Brain microvascular endothelial cell (primary cell): ENCODE results near the gene CCDC183.

Experiments used
- DNase-seq: peaks from one replicate; pipeline ENCODE4 v3.0.0-alpha.2; 2020
- H3K27ac ChIP-seq: fragments of 250-450 bp; sonication (Bioruptor Pico); 2 replicates; pipeline ENCODE4 v1.5.1; 2020; ENCODE audit warnings: mild to moderate bottlenecking, moderate library complexity
- H3K27me3 ChIP-seq: fragments of 250-450 bp; sonication (Bioruptor Pico); replicated peaks from 2 replicates; pipeline ENCODE4 v1.5.1; 2020; ENCODE audit warnings: mild to moderate bottlenecking
- H3K36me3 ChIP-seq: fragments of 250-450 bp; sonication (Bioruptor Pico); replicated peaks from 2 replicates; pipeline ENCODE4 v1.5.1; 2020; ENCODE audit warnings: mild to moderate bottlenecking
- H3K4me3 ChIP-seq: 2 replicates; pipeline ENCODE4 v1.5.1; 2011; ENCODE audit warnings: low read depth, mild to moderate bottlenecking, control low read depth, low read length, moderate library complexity
- in situ Hi-C: cut with HindIII; loops from 2 replicates; pipeline ENCODE4 v1.10.0; 2017; ENCODE audit warnings: low sequenced_read_pairs, low pct_ligation_motif_present
- TF ChIP-seq, protein P1 (sequence below): IDR thresholded peaks from 2 replicates; pipeline ENCODE4 v1.5.1; 2011; ENCODE audit warnings: low read depth, mild to moderate bottlenecking, moderate library complexity, low read length, control low read depth, inconsistent platforms; ENCODE audit errors: missing control alignments

CCDC183 gene

DNA sequence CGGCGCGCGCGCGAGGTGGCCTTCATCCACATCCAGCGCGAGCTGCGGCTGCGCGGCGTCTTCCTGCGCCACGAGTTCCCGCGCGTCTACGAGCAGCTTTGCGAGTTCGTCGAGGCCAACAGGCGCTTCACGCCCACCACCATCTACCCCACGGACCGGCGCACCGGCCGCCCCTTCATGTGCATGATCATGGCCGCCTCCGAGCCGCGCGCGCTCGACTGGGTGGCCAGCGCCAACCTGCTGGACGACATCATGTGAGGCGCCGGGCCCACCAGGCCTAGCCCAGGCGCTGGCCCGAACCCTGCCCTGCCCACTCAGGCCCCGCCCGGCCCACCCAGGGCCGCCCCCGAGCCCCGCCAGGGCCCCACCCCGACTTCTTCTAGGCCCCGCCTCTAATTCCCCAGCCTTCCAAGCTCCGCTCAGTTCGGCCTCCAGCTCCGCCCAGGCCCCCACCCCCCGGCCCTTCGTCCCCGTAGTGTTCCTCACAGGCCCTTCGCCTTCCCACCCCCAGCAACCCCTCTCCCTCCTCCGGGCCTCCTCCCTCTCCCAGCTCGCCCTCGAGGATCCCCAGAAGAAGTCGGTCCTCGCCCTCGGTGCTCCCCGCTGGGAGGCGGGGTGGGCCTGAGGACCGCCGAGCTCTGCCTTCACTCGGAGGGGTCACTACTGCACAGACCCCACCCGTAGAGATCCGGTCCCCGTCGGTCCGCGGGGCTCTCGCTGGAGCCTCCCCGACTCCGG is 51.1 kb downstream of the CCDC183 start:
- H3K4me3 ChIP-seq = peak overlapping the region; percentile 79
- TF ChIP-seq, protein P1, sequence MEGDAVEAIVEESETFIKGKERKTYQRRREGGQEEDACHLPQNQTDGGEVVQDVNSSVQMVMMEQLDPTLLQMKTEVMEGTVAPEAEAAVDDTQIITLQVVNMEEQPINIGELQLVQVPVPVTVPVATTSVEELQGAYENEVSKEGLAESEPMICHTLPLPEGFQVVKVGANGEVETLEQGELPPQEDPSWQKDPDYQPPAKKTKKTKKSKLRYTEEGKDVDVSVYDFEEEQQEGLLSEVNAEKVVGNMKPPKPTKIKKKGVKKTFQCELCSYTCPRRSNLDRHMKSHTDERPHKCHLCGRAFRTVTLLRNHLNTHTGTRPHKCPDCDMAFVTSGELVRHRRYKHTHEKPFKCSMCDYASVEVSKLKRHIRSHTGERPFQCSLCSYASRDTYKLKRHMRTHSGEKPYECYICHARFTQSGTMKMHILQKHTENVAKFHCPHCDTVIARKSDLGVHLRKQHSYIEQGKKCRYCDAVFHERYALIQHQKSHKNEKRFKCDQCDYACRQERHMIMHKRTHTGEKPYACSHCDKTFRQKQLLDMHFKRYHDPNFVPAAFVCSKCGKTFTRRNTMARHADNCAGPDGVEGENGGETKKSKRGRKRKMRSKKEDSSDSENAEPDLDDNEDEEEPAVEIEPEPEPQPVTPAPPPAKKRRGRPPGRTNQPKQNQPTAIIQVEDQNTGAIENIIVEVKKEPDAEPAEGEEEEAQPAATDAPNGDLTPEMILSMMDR = no peak
- peaks cover 17% of the 10 kb centered on the region for H3K36me3 ChIP-seq
- peak; percentile 19 for DNase-seq
- no peak overlapping the region for H3K27ac ChIP-seq
- in situ Hi-C loops = no loop called here
- peaks cover 15% of the 10 kb centered on the region for H3K27me3 ChIP-seq

DNA sequence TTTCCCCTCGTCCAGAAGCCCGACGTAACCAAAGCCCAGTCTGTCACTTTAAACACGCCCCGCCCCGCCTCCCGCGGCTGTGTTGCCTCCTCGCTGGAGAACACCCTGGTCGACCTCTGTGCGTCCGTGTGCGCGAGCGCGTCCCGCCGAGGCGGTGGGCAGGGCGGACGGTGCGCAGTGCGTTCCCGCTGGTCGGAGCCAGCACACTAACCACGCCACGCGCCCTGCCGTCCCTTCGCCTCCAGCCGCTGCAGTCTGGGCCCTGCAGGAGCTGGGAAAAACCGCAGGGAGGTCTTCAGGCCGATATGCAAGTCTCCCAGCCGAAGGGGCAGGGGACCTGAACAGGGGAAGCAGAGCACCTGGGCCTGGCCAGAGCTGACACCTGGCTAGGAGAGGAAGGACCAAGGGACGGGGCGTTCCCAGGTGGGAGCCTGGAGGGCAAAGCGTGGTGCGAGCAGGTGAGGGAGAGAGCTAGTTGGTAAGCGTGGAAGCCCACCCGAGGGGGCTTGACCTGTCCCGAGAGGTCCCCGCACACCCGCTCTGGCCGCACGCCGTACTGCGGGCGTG is 51.8 kb downstream of the CCDC183 start:
- H3K27ac ChIP-seq = no peak overlapping the region
- peak overlapping the region; percentile 79 for H3K4me3 ChIP-seq
- TF ChIP-seq, protein P1 = no peak
- DNase-seq = peak; percentile 63
- H3K27me3 ChIP-seq = peaks cover 15% of the 10 kb centered on the region
- peaks cover 17% of the 10 kb centered on the region for H3K36me3 ChIP-seq
- in situ Hi-C loops = no loop called here

DNA sequence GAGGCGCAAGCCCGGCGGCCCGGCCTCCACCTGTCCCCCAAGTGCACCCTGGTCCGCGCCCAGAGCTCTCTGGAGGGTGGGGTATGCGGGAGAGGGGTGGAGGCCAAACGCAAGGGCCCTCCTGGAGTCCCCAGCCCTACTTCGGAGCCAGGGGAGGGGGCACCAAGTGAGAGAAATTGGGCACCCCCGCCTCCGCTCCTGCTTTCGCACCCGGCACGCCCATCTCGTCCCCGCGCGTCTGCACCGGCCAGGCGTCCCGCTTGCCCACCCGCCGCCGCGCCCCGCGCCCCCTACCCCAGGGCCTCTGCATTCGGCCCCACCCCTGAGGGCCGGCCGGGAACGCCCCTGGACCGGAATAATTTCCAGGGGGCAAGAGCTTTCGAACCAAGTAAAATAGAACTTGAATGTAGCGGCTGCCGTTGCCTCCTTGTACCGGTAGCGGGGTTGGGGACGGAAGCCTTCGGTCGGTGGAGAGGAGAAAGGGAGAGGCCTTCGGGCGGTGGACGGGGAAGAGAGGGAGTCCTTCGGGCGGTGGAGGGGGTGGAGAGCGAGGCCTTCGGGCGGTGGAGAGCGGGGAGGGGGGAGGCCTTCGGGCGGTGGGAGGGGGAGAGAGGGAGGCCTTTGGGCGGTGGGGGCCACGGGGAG is 52.4 kb downstream of the CCDC183 start:
- peaks cover 15% of the 10 kb centered on the region for H3K27me3 ChIP-seq
- peak overlapping the region; percentile 17 for H3K27ac ChIP-seq
- DNase-seq = no peak
- TF ChIP-seq, protein P1 = no peak
- H3K4me3 ChIP-seq = peak overlapping the region; percentile 79
- in situ Hi-C loops = no loop called here
- peaks cover 17% of the 10 kb centered on the region for H3K36me3 ChIP-seq

DNA sequence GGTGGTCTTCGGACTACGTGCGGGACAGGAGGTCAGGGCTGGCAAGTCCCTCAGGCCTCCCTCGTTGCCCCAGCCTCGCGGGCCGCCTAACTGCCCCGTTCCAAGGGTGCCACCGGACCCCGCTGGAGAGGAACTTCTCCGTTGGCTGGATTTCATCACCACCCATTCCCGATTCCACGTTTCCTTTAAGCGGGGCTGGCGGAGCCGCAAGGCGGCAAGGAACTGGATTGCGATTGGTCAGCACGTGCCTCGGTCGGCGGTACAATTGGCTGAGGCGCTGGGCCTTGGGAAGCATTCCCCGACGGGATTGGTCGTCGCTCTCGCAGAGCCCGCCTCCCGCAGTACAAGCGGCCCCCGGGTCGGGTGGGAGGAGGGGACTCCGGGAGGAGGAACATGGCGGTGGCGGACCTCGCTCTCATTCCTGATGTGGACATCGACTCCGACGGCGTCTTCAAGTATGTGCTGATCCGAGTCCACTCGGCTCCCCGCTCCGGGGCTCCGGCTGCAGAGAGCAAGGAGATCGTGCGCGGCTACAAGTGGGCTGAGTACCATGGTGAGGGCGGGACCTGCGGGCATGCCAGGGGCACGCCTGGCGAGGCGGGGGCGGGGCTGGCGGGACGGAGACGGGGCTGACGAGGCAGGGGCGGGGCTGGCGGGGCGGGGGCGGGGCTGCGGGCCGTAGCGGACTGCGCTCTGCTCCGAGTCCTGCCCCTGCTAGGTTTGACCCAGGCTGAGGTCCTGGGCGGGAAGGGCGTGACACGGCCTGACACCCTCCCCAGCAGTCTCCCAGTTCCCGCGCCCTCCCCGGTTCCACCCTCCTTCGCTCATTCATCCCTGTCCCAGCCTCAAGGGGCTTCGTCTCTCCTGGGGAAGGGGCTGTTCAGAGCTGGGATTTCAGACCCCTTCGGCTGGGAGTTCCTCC is 53.2 kb downstream of the CCDC183 start, which contains the start of gene PHPT1:
PHPT1 (plus strand) TSS at position 372 of the 922 bp plus-strand sequence; CDS start at position 394, 22 bp downstream.
- peak; percentile 98 for DNase-seq
- H3K36me3 ChIP-seq = peaks cover 17% of the 10 kb centered on the region
- peaks cover 11% of the 10 kb centered on the region for H3K27me3 ChIP-seq
- H3K4me3 ChIP-seq = peak within 1 kb of the TSS; percentile 79
- TF ChIP-seq, protein P1 = no peak
- H3K27ac ChIP-seq = peak within 1 kb of the TSS; percentile 74
- in situ Hi-C loops = no loop called here
